ENCODE results near the gene SIAH1. TPM values are rescaled to one million over a fixed set of nuclear protein-coding genes. Genes with fewer than 3 reads are reported as not detected.
"Not testable (repeated sequence)": the region's sequence is repeated elsewhere in the genome, so short reads cannot be mapped to it uniquely, and the experiment has no call there.

Gene SIAH1
- total and polyA plus RNA-seq, 2 donors from 2014 or later: 12.7 to 26.8 TPM

GRCh38 chr16:48405153-48405552 lies 19.9 kb upstream of the SIAH1 start:
- FAIRE-seq: no peak
- no peak overlapping the region for H3K27ac ChIP-seq (ENCODE audit: low read depth in 2 of 2, low read length in 2 of 2)
- peaks cover 0 to 5% (median 0%) of the 10 kb centered on the region in 3 donors for H3K4me1 ChIP-seq (ENCODE audit: control insufficient read depth in 2 of 3, insufficient read depth in 2 of 3, low read depth in 1 of 3, low read length in 3 of 3)
- intact Hi-C loops (cut with DNase I): no loop called here
- no peak for DNase-seq
- no peak for TF ChIP-seq CTCF (IDR thresholded peaks at IDR 0.05; ENCODE audit: borderline replicate concordance, extremely low read depth, insufficient read depth)
- H3K27me3 ChIP-seq (ENCODE audit: control insufficient read depth, insufficient read depth, low read length): no peaks in the 10 kb centered on the region
- no peak overlapping the region for H3K4me3 ChIP-seq (ENCODE audit: low read length in 3 of 3)
- H3K36me3 ChIP-seq (ENCODE audit: control insufficient read depth in 2 of 3, insufficient read depth in 3 of 3, low read length in 3 of 3): no peaks in the 10 kb centered on the region
- H3K9ac ChIP-seq (ENCODE audit: low read length in 3 of 3): no peak overlapping the region
- no peaks in the 10 kb centered on the region for H3K9me3 ChIP-seq (ENCODE audit: control insufficient read depth in 2 of 3, insufficient read depth in 1 of 3, low read length in 3 of 3)

- H3K9me3 ChIP-seq (ENCODE audit: control insufficient read depth in 2 of 3, insufficient read depth in 1 of 3, low read length in 3 of 3); H3K9ac ChIP-seq (ENCODE audit: low read length in 3 of 3); H3K36me3 ChIP-seq (ENCODE audit: control insufficient read depth in 2 of 3, insufficient read depth in 3 of 3, low read length in 3 of 3); H3K4me1 ChIP-seq (ENCODE audit: control insufficient read depth in 2 of 3, insufficient read depth in 2 of 3, low read depth in 1 of 3, low read length in 3 of 3); intact Hi-C loops (cut with DNase I); DNase-seq; H3K4me3 ChIP-seq (ENCODE audit: low read length in 3 of 3); H3K27me3 ChIP-seq (ENCODE audit: control insufficient read depth, insufficient read depth, low read length); FAIRE-seq; H3K27ac ChIP-seq (ENCODE audit: low read depth in 2 of 2, low read length in 2 of 2): not testable (repeated sequence)
These were observed 17.3 kb upstream of the SIAH1 start for GRCh38 chr16:48402547-48402946.

- no peak overlapping the region for H3K9ac ChIP-seq (ENCODE audit: low read length in 3 of 3)
- FAIRE-seq (no peak), DNase-seq (no peak)
- H3K4me1 ChIP-seq (ENCODE audit: control insufficient read depth in 2 of 3, insufficient read depth in 2 of 3, low read depth in 1 of 3, low read length in 3 of 3): no peaks in the 10 kb centered on the region
- intact Hi-C loops (cut with DNase I): no loop called here
- no peak overlapping the region for H3K27ac ChIP-seq (ENCODE audit: low read depth in 2 of 2, low read length in 2 of 2)
- no peaks in the 10 kb centered on the region for H3K9me3 ChIP-seq (ENCODE audit: control insufficient read depth in 2 of 3, insufficient read depth in 1 of 3, low read length in 3 of 3)
- H3K4me3 ChIP-seq (ENCODE audit: low read length in 3 of 3): no peak overlapping the region
- H3K27me3 ChIP-seq (ENCODE audit: control insufficient read depth, insufficient read depth, low read length): no peaks in the 10 kb centered on the region
- TF ChIP-seq CTCF (IDR thresholded peaks at IDR 0.05; ENCODE audit: borderline replicate concordance, extremely low read depth, insufficient read depth): no peak
- no peaks in the 10 kb centered on the region for H3K36me3 ChIP-seq (ENCODE audit: control insufficient read depth in 2 of 3, insufficient read depth in 3 of 3, low read length in 3 of 3)
These were observed 10.2 kb upstream of the SIAH1 start for GRCh38 chr16:48395375-48395774.

GRCh38 chr16:48394355-48394703 lies 9.1 kb upstream of the SIAH1 start:
- Histone ChIP-seq H3K9me3 (ENCODE audit: control insufficient read depth in 2 of 3, insufficient read depth in 1 of 3, low read length in 3 of 3) (no peaks in the 10 kb centered on the region), H3K4me3 (ENCODE audit: low read length in 3 of 3) (no peak overlapping the region), H3K4me1 (ENCODE audit: control insufficient read depth in 2 of 3, insufficient read depth in 2 of 3, low read depth in 1 of 3, low read length in 3 of 3) (no peaks in the 10 kb centered on the region), H3K36me3 (ENCODE audit: control insufficient read depth in 2 of 3, insufficient read depth in 3 of 3, low read length in 3 of 3) (no peaks in the 10 kb centered on the region), H3K27me3 (ENCODE audit: control insufficient read depth, insufficient read depth, low read length) (no peaks in the 10 kb centered on the region), H3K27ac (ENCODE audit: low read depth in 2 of 2, low read length in 2 of 2) (no peak overlapping the region), H3K9ac (ENCODE audit: low read length in 3 of 3) (no peak overlapping the region)
- DNase-seq: no peak
- TF ChIP-seq CTCF (IDR thresholded peaks at IDR 0.05; ENCODE audit: borderline replicate concordance, extremely low read depth, insufficient read depth): no peak
- intact Hi-C loops (cut with DNase I): no loop called here
- FAIRE-seq: no peak

All from kidney (tissue), 14 donors.